ENCODE results near the gene C17orf78. TPM values are rescaled to one million over a fixed set of nuclear protein-coding genes. Genes with fewer than 3 reads are reported as not detected.

C17orf78 gene
- total and polyA plus RNA-seq, 2 donors (not counting 1 experiment from before 2014, with no cell fraction given) = not detected

DNA sequence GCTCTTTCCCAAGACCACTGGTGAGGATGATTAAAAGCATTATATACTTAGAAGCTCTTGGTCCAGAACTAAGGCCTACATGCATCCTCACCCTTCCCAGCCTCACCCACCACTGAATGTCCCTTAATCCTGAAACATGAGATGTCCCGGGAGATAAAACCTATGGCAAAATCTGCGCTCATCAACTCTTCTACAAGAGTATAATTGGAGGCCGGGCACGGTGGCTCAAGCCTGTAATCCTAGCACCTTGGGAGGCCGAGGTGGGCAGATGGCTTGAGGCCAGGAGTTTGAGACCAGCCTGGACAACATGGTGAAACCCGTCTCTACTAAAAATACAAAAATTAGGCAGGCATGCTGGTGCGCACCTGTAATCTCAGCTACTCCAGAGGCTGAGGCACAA, 17.6 kb downstream of the C17orf78 start:
- no peak overlapping the region for H3K9ac ChIP-seq (ENCODE audit: low read length)

More for the DNA sequence above, 17.6 kb downstream of the C17orf78 start:
- Mint-ChIP-seq H3K27me3 (no peaks in the 10 kb centered on the region), H3K9me3 (ENCODE audit: insufficient read depth) (no peaks in the 10 kb centered on the region), H3K4me3 (no peak overlapping the region), H3K4me1 (peaks cover 12% of the 10 kb centered on the region), H3K27ac (no peak overlapping the region)
- no peak overlapping the region for H3K4me2 ChIP-seq (replicated peaks; ENCODE audit: low read depth, low read length, poor library complexity, severe bottlenecking)
- 95% methylated on average over 6 of the region's 7 CpGs for WGBS (ENCODE audit: insufficient coverage)
- H3K36me3 ChIP-seq (replicated peaks in 1 of 2; ENCODE audit: control extremely low read depth in 1 of 2, control insufficient read depth in 1 of 2, extremely low read depth in 1 of 2, insufficient read depth in 2 of 2, low read length in 1 of 2) = no peaks in the 10 kb centered on the region
- no peak overlapping the region for H2AFZ ChIP-seq (ENCODE audit: insufficient read depth, low read depth, low read length, poor library complexity, severe bottlenecking)
- H3K27me3 ChIP-seq (replicated peaks in 1 of 4; ENCODE audit: control extremely low read depth in 1 of 4, control insufficient read depth in 3 of 4, insufficient read depth in 4 of 4, low read length in 3 of 4) = no peaks in the 10 kb centered on the region
- intact Hi-C loops (cut with micrococcal nuclease) = no loop called here
- DNase-seq (no peak), ATAC-seq (ENCODE audit: low read depth) (no peak)
- no peak overlapping the region for H3K4me3 ChIP-seq (ENCODE audit: control extremely low read depth in 1 of 5, extremely low read depth in 1 of 5, insufficient read depth in 1 of 5, low read depth in 2 of 5, low read length in 4 of 5)
- TF ChIP-seq EZH2 (IDR thresholded peaks at IDR 0.05; ENCODE audit: borderline replicate concordance, insufficient read depth, low read depth, low read length, poor library complexity, severe bottlenecking) = no peak
- no peak for TF ChIP-seq CTCF (IDR thresholded peaks at IDR 0.05)
- H3K79me2 ChIP-seq (ENCODE audit: control insufficient read depth, insufficient read depth, low read length) = no peaks in the 10 kb centered on the region
- H3K4me1 ChIP-seq (ENCODE audit: control insufficient read depth in 2 of 2, insufficient read depth in 2 of 2, low read length in 2 of 2) = no peaks in the 10 kb centered on the region
- no peak overlapping the region for H3K27ac ChIP-seq (ENCODE audit: low read length in 2 of 2)
- H4K20me1 ChIP-seq (ENCODE audit: control insufficient read depth, insufficient read depth, low read length, poor library complexity, severe bottlenecking) = no peaks in the 10 kb centered on the region
- CTCF ChIA-PET = interaction anchor here (7.8 kb wide), 1 partner anchor 18 kb away, joined by 61 read pairs; the partner anchor contains the start of gene C17orf78
- POLR2A ChIA-PET = no interaction called here
- no peaks in the 10 kb centered on the region for H3K9me3 ChIP-seq (ENCODE audit: control extremely low read depth in 1 of 3, control insufficient read depth in 2 of 3, insufficient read depth in 1 of 3, low read length in 2 of 3)

Data from B cell (primary cell).